A549 (cell line): ENCODE results near the gene POLR3A.

ENCODE experiments used
- CHD4 ChIP-seq: fragments of 200-600 bp; sonication (generic); IDR thresholded peaks from 2 replicates; pipeline ENCODE4 v1.6.1; 2016; ENCODE audit warnings: antibody characterized with exemption, mild to moderate bottlenecking, borderline replicate concordance
- CTCF ChIP-seq: fragments of >200 bp; sonication (Bioruptor Twin); formaldehyde crosslinking; IDR thresholded peaks from 3 replicates; pipeline ENCODE4 v1.5.1; 2016
- HOXA7 ChIP-seq: fragments of 250-450 bp; sonication (Bioruptor Pico); IDR thresholded peaks from 2 replicates; pipeline ENCODE4 v1.5.0; 2020; ENCODE audit warnings: mild to moderate bottlenecking, moderate library complexity
- MAFK ChIP-seq: fragments of 450-650 bp; IDR thresholded peaks from 2 replicates; pipeline ENCODE4 v1.6.1; 2014; ENCODE audit not compliant: partially characterized antibody
- POLR2A ChIP-seq: IDR thresholded peaks from 2 replicates; pipeline ENCODE4 v1.6.1; 2012; ENCODE audit warnings: mild to moderate bottlenecking, low read length
- REST ChIP-seq: fragments of 200-600 bp; sonication (generic); IDR thresholded peaks from 2 replicates; pipeline ENCODE4 v1.6.1; 2016; ENCODE audit warnings: antibody characterized with exemption, mild to moderate bottlenecking, moderate library complexity

- TF ChIP-seq POLR2A, result no peak
- no peak for TF ChIP-seq MAFK
- peak; percentile 95 for TF ChIP-seq CTCF
- TF ChIP-seq REST, result no peak
- TF ChIP-seq CHD4, result no peak
- no peak for TF ChIP-seq HOXA7 (CRISPR knock-in tag)
Measured at GRCh38 chr10:78047314-78047891, 18.1 kb upstream of the POLR3A start.
